Tibial artery (tissue), 4 donors: Measurements from ENCODE around the gene TSPAN15.

Experiments
- DNase-seq, 2 donors: peaks; one replicate each; pipeline ENCODE4 v3.0.0-alpha.2; 2019
- H3K27ac ChIP-seq, 2 donors: fragments of 200-600 bp; sonication (generic) in 1 of 2; 1 replicate in 1 of 2; 2 replicates in 1 of 2; pipeline ENCODE4 v1.5.1; 2018 to 2019; ENCODE audit warnings: mild to moderate bottlenecking in 1 of 2
- H3K27me3 ChIP-seq, 2 donors: fragments of 200-600 bp; sonication (generic) in 1 of 2; one replicate each; pipeline versions ENCODE4 v1.5.1 to v1.6.0; 2016 to 2019
- H3K36me3 ChIP-seq, 3 donors: fragments of 200-600 bp; sonication (generic) in 2 of 3; one replicate each; pipeline ENCODE4 v1.5.1; 2016 to 2019; ENCODE audit warnings: mild to moderate bottlenecking in 2 of 3
- H3K4me1 ChIP-seq, 4 donors: fragments of 200-600 bp; sonication (generic) in 2 of 4; 1 replicate in 3 of 4; 2 replicates in 1 of 4; pipeline ENCODE4 v1.5.1; 2016 to 2019
- H3K4me3 ChIP-seq, 2 donors: fragments of 200-600 bp; sonication (generic) in 1 of 2; 1 replicate in 1 of 2; 2 replicates in 1 of 2; pipeline ENCODE4 v1.5.1; 2018 to 2019; ENCODE audit warnings: mild to moderate bottlenecking in 2 of 2
- H3K9me3 ChIP-seq, 3 donors: fragments of 200-600 bp; sonication (generic) in 1 of 3; one replicate each; pipeline ENCODE4 v1.5.1; 2016 to 2019
- CTCF ChIP-seq, 2 experiments: fragments of 200-600 bp in 1 of 2; fragments of 450-650 bp in 1 of 2; IDR thresholded peaks; one replicate each; pipeline ENCODE4 v1.5.1; 2017 to 2019; ENCODE audit warnings: antibody characterized with exemption in 2 of 2, mild to moderate bottlenecking in 1 of 2, moderate library complexity in 1 of 2
- intact Hi-C: fragments of 100-400 bp; cut with DNase I; formaldehyde crosslinking; loops from one replicate; pipeline ENCODE4 v1.15.0; 2023; ENCODE audit warnings: low total_unique reads

The TSPAN15 gene

GRCh38 chr10:69405221-69405620 is 46.0 kb upstream of the TSPAN15 start:
- peak overlapping the region; percentile 80 to 88 for H3K27ac ChIP-seq
- intact Hi-C loops = no loop called here
- DNase-seq = no peak
- TF ChIP-seq CTCF (IDR thresholded peaks at IDR 0.05) = no peak
- no peaks in the 10 kb centered on the region for H3K9me3 ChIP-seq
- peaks cover 8 to 43% (median 31%) of the 10 kb centered on the region in 4 donors for H3K4me1 ChIP-seq
- H3K36me3 ChIP-seq = peaks cover 13 to 46% (median 23%) of the 10 kb centered on the region in 3 donors
- H3K4me3 ChIP-seq = no peak overlapping the region
- no peaks in the 10 kb centered on the region for H3K27me3 ChIP-seq

DNA sequence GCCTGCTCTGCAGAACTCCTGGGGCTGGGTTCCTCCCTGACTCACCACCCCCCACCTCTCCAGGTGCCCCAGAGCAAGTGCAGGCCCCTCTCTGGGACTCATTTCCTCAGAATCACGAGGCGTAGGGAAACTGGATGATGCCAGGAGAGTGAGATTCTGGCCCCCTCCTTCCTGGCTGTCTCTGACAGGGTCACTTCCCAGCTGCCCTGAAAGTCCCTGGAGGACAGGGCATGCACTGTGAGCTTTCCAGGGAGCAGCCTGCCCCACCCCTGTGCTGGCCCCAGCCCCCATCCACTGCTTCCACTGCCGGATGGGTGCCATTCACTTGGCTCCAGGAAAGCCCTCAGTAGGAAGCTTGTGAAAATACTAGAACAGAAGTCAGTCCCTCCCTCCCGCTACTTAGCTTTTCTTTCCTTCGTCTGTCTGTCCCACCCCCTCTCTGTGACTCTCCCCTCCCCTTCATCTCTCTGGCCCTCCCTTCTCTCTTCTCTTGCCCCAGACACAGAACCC is 44.9 kb upstream of the TSPAN15 start:
- Histone ChIP-seq H3K27me3 (no peaks in the 10 kb centered on the region), H3K9me3 (no peaks in the 10 kb centered on the region), H3K4me3 (no peak overlapping the region), H3K27ac (peak overlapping the region; percentile 80 to 88), H3K4me1 (peaks cover 8 to 43% (median 31%) of the 10 kb centered on the region in 4 donors), H3K36me3 (peaks cover 2 to 35% (median 12%) of the 10 kb centered on the region in 3 donors)
- no peak for TF ChIP-seq CTCF (IDR thresholded peaks at IDR 0.05)
- DNase-seq = peak; percentile 48 to 89
- intact Hi-C loops = no loop called here

DNA sequence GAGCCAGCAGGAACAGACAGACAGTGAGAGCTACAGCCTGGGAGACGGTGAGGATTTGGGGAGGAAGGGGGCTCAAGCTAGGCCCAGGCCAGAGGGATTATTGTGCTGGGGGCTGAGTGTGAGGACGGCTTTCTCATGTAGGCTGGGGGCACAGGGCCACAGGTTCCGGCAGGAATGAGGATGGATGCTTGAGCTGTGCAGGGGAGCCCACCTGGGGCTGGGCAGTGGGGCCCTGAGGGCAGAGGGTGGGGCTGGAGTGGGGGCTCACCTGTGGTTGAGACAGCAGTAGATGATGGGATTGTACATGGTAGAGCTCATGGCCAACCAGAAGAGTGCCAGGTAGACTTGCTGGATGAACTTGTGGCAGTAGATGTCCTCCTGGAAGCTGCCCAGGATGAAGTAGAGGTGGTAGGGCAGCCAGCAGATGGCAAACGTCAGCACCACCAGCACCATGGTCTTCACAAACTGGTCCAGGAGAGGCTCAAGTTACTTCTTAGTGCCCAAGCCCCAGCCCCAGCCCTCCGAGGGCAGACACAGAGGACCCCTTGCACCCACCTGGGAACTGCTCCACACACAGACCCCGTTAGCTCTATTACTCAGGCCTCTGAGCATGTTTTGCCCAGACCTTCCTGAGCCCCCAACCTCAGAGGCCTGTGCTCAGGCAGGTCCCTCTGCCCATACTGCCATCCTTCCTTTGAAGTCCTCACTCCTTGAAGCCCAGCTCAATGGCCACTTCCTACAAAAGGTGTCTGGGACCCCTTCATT is 44.3 kb upstream of the TSPAN15 start:
- H3K4me1 ChIP-seq = peaks cover 8 to 43% (median 31%) of the 10 kb centered on the region in 4 donors
- H3K4me3 ChIP-seq = no peak overlapping the region
- DNase-seq = no peak
- intact Hi-C loops = no loop called here
- no peaks in the 10 kb centered on the region for H3K27me3 ChIP-seq
- peak overlapping the region; percentile 80 to 88 for H3K27ac ChIP-seq
- peaks cover 0 to 28% (median 6%) of the 10 kb centered on the region in 3 donors for H3K36me3 ChIP-seq
- TF ChIP-seq CTCF (IDR thresholded peaks at IDR 0.05) = no peak
- no peaks in the 10 kb centered on the region for H3K9me3 ChIP-seq

GRCh38 chr10:69407621-69408301 is 43.5 kb upstream of the TSPAN15 start:
- DNase-seq = no peak
- no peaks in the 10 kb centered on the region for H3K27me3 ChIP-seq
- peaks cover 0 to 21% (median 3%) of the 10 kb centered on the region in 3 donors for H3K36me3 ChIP-seq
- peaks cover 8 to 45% (median 33%) of the 10 kb centered on the region in 4 donors for H3K4me1 ChIP-seq
- H3K4me3 ChIP-seq = peak overlapping the region; percentile 30 to 56
- H3K27ac ChIP-seq = peak overlapping the region; percentile 80 to 88
- H3K9me3 ChIP-seq = no peaks in the 10 kb centered on the region
- TF ChIP-seq CTCF (IDR thresholded peaks at IDR 0.05) = no peak
- intact Hi-C loops = no loop called here

GRCh38 chr10:69408318-69409175 is 42.7 kb upstream of the TSPAN15 start:
- H3K4me3 ChIP-seq = peak overlapping the region; percentile 49 to 56

More at GRCh38 chr10:69408318-69409175, 42.7 kb upstream of the TSPAN15 start:
- Histone ChIP-seq H3K4me1 (peaks cover 8 to 49% (median 40%) of the 10 kb centered on the region in 4 donors), H3K36me3 (peaks cover 0 to 13% (median 0%) of the 10 kb centered on the region in 3 donors), H3K27me3 (no peaks in the 10 kb centered on the region), H3K27ac (peak overlapping the region; percentile 83 to 88), H3K9me3 (no peaks in the 10 kb centered on the region)
- intact Hi-C loops = no loop called here
- DNase-seq = peak; percentile 92 to 97
- TF ChIP-seq CTCF (IDR thresholded peaks at IDR 0.05) = peak; percentile 53 to 80
